GM21576 (cell line): ENCODE results near the gene DFFB.
A peak's percentile ranks its signal among the peaks of the same experiment; 100 is the strongest.

Experiments used
- ATAC-seq: cut with Tn5 transposase; IDR thresholded peaks from one replicate; pipeline ENCODE4 v1.9.1; 2021; ENCODE audit warnings: mild to moderate bottlenecking, moderate library complexity; ENCODE audit not compliant: unreplicated experiment

Gene DFFB

GRCh38 chr1:3894626-3895278 is 37.5 kb downstream of the DFFB start:
- no peak for ATAC-seq

GRCh38 chr1:3895279-3895950 is 38.1 kb downstream of the DFFB start:
- ATAC-seq, result no peak

DNA sequence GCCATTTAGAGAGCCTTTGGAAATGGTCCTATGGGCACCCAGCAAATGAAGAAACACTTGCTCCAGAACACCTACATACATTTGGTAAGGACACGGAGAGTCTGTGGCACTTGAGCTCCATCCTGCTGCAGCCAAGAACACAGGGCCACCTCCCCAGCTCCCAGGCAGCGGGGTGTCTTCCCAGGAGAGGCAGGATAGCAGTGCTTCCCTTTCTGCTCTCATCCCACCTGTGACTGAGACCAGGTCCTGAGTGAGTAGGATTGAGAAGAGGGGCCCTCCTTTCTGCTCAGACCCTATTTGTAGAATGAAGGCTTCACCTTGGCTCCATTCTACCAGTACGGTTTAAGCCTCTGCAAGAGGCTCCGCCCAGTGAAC is 38.7 kb downstream of the DFFB start:
- ATAC-seq, result no peak

DNA sequence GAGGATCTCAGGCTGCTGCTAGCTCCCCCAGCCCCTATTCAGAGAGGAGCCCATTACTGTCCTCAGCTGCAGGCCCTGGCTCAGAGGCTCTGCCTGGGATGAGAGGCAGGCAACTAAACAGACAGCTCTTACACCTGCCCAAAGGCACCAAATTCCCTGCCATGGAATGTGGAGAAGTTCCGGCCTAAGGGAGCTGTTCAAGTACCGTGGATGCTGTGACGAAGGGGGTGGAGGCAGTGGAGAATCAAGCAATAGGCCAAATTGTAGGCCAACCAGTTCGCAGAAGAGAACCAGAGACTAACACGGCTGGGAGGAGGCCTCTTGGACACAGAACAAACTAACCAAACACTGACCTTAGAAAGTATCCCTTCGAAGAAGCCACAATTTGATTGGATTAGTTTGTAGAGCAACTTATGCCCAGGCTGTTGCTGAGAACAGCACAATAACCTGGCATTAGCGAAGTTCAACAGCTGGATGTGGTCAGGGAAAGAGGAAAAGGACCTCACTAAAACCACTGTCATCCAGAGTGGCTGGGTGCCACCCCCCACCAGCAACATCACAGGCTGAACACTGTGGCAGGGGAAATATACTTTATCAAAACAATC is 39.2 kb downstream of the DFFB start:
- no peak for ATAC-seq

DNA sequence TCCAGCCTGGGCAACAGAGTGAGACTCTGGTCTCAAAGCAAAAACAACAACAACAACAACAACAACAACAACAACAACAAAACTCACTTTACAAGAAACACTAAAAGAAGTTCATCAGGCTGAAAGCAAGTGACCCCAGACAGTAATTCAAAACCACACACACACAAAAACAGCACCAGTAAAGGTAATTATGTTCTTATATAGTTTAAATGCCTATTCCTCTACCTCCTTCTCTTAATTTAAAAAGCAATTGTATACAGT is 41.1 kb downstream of the DFFB start:
- ATAC-seq, result no peak

DNA sequence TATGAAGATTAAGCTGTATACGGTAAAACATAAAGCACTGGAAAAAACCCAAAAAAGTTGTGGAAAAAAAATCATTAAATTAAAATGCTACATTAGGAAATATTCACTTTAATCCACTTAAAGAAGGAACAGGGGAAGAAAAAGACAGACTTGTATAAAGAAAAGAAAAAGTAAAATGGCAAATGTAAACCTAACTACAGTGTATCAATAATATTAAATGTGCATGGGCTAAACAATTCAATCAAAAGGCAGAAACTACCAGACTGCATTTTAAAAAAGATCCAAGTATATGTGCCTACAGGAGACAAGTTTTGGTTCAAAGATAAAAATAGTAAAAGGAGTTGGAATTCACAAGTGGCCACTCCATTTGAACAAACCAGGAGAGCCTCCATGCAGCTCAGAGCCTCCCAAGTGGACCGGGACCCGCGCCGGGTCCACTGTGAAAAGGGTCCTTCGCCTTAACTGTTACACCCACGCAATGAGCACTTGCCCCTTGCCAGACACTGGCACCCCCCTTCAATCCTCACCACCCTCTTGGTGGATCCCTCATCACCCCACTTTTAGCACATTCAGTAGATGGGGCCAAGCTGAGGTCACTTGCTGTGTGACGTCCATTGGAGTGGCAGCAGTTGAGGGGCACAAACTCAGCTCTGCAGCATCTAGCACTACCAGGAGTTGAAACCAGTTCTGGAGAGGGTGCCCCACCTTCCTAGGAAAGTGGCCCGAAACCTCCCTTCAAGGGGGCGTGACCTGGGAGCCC is 41.9 kb downstream of the DFFB start:
- no peak for ATAC-seq

GRCh38 chr1:3899754-3900149 is 42.5 kb downstream of the DFFB start:
- peak; percentile 3 for ATAC-seq

DNA sequence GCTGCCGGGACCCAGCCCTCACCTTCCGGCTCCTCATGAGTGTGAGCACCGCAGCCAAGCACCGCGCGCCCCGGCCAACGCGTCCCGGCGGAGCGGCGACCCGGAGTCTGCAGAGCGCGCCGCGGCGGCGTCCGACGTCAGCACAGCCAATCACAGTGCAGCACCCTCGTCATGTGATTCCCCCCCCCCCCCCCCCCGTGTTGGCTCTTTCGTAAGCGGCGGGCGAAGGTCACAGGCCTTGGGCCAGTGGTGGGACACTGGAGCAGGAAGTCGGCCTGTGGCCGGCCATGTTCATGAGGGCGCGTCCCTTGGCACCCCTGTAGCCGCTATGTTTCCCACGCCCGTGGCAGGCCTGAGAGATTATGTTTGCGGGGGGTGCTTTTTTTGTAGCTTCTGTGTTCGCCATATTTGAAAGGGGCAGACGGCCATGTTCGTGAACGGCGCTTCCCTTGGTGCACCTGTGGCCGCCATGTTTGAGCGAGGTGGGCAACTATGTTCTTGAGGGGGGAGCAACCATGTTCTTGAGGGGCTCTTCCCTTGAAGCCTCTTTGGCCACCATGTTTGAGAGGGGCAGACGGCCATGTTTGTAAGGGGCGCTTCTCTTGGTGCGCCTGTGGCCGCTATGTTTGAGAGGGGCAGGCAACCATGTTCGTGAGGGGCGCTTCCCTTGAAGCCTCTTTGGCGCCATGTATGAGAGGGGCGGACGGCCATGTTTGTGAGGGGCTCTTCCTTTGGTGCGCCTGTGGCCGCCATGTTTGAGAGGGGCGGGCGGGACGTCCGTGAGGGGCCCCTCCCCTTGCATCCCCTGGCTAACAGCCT is 43.1 kb downstream of the DFFB start, which contains the start of gene C1orf174:
Gene C1orf174, minus strand, starts transcription at position 123 of the 819 bp plus-strand sequence. Its CDS starts 86 bp downstream, at position 37.
- peak; percentile 66 for ATAC-seq

- ATAC-seq, result peak; percentile 60
These were observed 43.8 kb downstream of the DFFB start for GRCh38 chr1:3900969-3901529.

DNA sequence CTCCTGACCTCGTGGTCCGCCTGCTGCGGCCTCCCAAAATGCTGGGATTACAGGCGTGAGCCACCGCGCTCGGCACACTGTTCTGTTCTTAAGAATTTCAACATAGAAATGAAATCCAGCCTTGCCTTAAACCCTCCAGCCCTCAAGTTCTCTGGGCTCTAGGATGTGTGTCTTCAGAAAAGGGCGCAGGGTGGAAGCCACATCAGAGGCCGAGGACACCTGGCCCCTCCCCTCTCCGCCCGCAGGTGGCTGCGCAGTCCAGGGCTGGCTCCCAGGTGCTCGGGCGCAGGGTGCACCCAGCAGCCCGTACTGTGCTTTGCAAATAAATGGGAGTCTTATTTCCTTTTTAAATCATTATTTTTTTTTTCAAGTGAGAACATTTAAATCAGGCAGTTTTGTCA is 44.8 kb downstream of the DFFB start:
- no peak for ATAC-seq

GRCh38 chr1:3902571-3903091 is 45.4 kb downstream of the DFFB start:
- no peak for ATAC-seq

GRCh38 chr1:3903141-3904005 is 46.1 kb downstream of the DFFB start:
- ATAC-seq, result no peak

- ATAC-seq, result no peak
These were observed 46.9 kb downstream of the DFFB start for GRCh38 chr1:3904006-3904842.

- no peak for ATAC-seq
These were observed 47.5 kb downstream of the DFFB start for GRCh38 chr1:3904843-3905185.

- no peak for ATAC-seq
These were observed 48.1 kb downstream of the DFFB start for GRCh38 chr1:3905266-3905952.

GRCh38 chr1:3905953-3906671 is 48.8 kb downstream of the DFFB start:
- no peak for ATAC-seq

DNA sequence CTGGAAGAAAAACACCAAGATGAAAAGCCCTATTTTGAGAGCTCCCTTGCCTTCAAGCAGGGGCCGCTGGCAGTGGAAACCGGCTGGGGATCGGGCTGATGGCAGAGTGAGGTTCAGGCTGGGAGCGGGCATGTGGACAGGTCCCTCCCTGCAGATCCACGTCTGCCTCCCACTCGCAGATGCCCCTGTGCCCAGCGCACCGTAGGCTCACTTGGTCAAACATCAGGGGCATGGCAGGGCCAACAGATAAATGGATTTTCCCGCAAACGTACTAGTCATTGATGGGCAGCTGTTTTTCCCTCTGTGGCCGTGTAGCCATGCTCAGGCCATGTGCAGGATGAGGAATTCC is 49.4 kb downstream of the DFFB start:
- ATAC-seq, result no peak
